ES-I3 (cell line): ENCODE data around the gene BEND3.
"Not testable (repeated sequence)": the region's sequence is repeated elsewhere in the genome, so short reads cannot be mapped to it uniquely, and the experiment has no call there.

Experiments
- H3K36me3 ChIP-seq: 2 replicates; pipeline ENCODE4 v1.6.1; 2013; ENCODE audit warnings: mild to moderate bottlenecking, low read length, control low read depth, moderate library complexity; ENCODE audit not compliant: insufficient read depth
- H3K4me1 ChIP-seq: 2 replicates; pipeline ENCODE4 v1.6.1; 2013; ENCODE audit warnings: mild to moderate bottlenecking, control low read depth, low read length; ENCODE audit not compliant: insufficient read depth
- H3K9ac ChIP-seq: 2 replicates; pipeline ENCODE4 v1.6.1; 2013; ENCODE audit warnings: low read depth, mild to moderate bottlenecking, low read length, moderate library complexity
- H3K9me3 ChIP-seq: 2 replicates; pipeline ENCODE4 v1.6.1; 2013; ENCODE audit warnings: mild to moderate bottlenecking, low read length, moderate library complexity; ENCODE audit not compliant: control insufficient read depth, insufficient read depth

Gene BEND3

GRCh38 chr6:107059606-107060005 is 55.7 kb downstream of the BEND3 start:
- Histone ChIP-seq H3K4me1 (peaks cover 9% of the 10 kb centered on the region), H3K9me3 (no peaks in the 10 kb centered on the region), H3K36me3 (no peaks in the 10 kb centered on the region), H3K9ac (no peak overlapping the region)

DNA sequence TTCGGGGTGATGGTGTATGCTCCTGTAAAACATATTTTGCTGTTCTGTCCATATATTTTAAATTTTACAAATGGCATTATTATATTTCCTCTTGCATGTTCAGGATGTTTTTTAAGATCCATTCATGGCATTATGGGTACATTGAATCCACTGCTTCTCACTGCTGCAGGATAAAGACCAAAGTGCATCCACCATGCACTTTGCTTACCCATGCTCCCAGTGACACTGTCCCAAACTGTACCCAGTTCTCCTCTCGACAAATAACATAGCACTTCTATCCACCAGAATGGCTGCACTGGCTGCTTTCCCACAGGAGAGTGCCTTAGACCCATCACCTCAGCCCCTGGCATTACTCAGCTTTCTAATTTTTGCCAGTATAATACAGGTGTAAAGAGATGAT is 57.6 kb downstream of the BEND3 start:
- no peak overlapping the region for H3K9ac ChIP-seq
- H3K4me1 ChIP-seq: peaks cover 9% of the 10 kb centered on the region
- no peaks in the 10 kb centered on the region for H3K9me3 ChIP-seq
- H3K36me3 ChIP-seq: no peaks in the 10 kb centered on the region

GRCh38 chr6:107056796-107057195 is 58.5 kb downstream of the BEND3 start:
- H3K36me3 ChIP-seq: no peaks in the 10 kb centered on the region
- no peak overlapping the region for H3K9ac ChIP-seq
- no peaks in the 10 kb centered on the region for H3K9me3 ChIP-seq
- H3K4me1 ChIP-seq: peaks cover 6% of the 10 kb centered on the region

DNA sequence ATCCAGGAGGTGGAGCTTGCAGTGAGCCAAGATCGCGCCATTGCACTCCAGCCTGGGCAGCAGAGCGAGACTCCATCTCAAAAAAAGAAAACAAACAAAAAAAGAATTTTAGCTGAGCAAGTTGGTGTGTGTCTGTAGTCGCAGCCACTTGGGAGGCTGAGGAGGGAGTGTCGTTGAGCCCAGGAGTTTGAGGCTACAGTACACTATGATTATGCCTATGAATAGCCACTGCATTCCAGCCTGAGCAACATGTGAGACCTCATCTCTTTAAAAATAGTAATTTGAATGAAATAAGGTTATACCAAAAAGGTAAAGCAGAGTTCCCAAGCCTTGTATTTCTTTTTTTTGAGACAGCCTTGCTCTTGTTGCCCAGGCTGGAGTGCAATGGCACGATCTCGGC is 67.5 kb downstream of the BEND3 start:
- no peak overlapping the region for H3K9ac ChIP-seq
- no peaks in the 10 kb centered on the region for H3K4me1 ChIP-seq
- no peaks in the 10 kb centered on the region; the same call in 1 of the 2 replicates for H3K36me3 ChIP-seq
- H3K9me3 ChIP-seq: no peaks in the 10 kb centered on the region

DNA sequence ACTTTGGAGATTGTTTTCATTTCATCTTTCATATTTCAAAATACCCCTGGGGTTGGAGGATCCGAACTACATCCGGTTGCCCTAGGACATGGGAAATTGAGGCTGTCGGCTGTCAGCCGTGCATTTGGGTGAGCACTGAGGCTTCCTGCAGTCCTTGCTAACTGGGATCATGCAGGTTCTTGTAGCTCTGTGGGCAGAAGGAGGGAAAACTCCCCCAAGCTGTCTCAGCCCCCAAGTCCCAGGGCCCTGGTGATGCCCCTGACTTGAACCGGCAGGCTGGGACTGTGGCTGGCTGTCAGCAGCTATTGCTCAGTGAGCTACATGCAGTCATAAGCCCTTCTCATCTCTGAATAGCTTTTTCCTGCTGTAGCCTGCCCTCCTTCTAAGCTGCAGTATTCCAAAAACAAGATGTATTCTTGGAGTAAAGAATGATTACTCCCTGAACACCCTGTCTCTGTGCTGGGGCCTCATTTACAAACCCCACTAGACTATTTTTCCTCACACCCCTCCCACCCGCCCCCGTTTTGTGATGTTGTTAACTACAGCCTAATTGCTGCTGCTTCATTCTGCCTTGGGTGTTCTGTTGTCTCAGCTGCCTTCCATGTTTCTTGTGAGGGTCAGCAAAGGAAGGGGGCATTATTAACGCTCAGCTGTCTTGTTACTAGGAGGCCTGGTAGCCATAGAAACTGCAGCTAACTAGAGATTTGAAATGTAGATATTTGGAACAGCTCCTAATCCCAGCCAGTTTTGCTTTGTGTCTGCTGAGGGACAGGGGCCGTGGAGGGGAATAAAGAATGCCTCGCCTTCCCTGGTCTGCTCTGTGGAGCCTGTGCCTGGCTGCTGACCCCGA is 69.3 kb downstream of the BEND3 start:
- no peak overlapping the region for H3K9ac ChIP-seq
- H3K36me3 ChIP-seq: no peaks in the 10 kb centered on the region; the same call in 1 of the 2 replicates
- no peaks in the 10 kb centered on the region for H3K9me3 ChIP-seq
- no peaks in the 10 kb centered on the region for H3K4me1 ChIP-seq

- H3K9me3 ChIP-seq: no peaks in the 10 kb centered on the region
- H3K36me3 ChIP-seq: no peaks in the 10 kb centered on the region
- peaks cover 3% of the 10 kb centered on the region; the same call in 1 of the 2 replicates for H3K4me1 ChIP-seq
- no peak overlapping the region for H3K9ac ChIP-seq
These were observed 82.2 kb downstream of the BEND3 start for GRCh38 chr6:107033126-107033525.

DNA sequence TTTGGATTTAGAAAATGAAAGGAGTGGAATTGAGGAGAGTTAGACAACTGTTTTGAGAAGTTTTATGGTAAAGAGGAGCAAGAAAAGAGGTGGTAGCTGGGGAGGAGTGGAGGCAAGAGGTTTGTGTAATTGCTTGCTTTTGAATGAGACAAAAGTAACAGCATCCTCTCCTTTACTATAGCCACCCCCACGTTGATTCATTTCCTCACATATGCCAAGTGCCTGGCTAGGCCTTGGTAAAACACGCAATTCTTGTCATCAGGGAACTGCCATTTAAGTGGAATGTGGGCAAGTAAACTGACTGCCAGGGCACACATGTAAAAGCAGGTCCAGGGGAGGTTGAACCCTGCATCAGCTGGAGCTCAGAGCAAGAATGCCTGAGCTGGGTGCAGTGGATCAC is 83.3 kb downstream of the BEND3 start:
- H3K4me1 ChIP-seq: peaks cover 3% of the 10 kb centered on the region; the same call in 1 of the 2 replicates
- H3K9ac ChIP-seq: no peak overlapping the region

GRCh38 chr6:107030151-107030550 is 85.2 kb downstream of the BEND3 start:
- H3K36me3 ChIP-seq: no peaks in the 10 kb centered on the region
- H3K9me3 ChIP-seq: no peaks in the 10 kb centered on the region
- H3K4me1 ChIP-seq: peaks cover 3% of the 10 kb centered on the region; the same call in 1 of the 2 replicates
- no peak overlapping the region for H3K9ac ChIP-seq

More for the DNA sequence above, 83.3 kb downstream of the BEND3 start:
- no peaks in the 10 kb centered on the region for H3K36me3 ChIP-seq
- H3K9me3 ChIP-seq: no peaks in the 10 kb centered on the region

DNA sequence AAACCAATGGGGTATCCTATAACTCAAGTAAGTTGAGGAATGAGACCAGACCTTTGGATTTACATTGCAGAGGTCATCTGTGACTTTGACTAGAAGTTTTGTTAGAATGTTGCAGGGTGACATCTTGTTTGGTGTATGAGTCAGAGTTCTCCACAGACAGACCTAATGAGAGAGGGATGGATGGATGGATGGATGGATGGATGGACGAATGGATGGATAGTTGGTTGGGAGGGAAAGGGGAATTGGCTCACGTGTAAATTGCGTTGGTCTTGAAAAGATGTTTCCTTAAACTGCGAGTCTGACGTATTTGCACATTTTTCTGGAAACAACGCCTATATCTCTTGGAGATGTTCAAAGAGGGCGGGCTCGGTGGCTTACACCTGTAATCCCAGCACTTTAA is 88.3 kb downstream of the BEND3 start:
- H3K9ac ChIP-seq: no peak overlapping the region
- 0 out of 2 replicates have a peak, but pooled peaks cover 2% of the 10 kb centered on the region for H3K4me1 ChIP-seq
- no peaks in the 10 kb centered on the region for H3K9me3 ChIP-seq
- no peaks in the 10 kb centered on the region for H3K36me3 ChIP-seq

GRCh38 chr6:107021446-107022185 is 93.7 kb downstream of the BEND3 start:
- Histone ChIP-seq H3K36me3 (no peaks in the 10 kb centered on the region), H3K9ac (no peak overlapping the region), H3K9me3 (no peaks in the 10 kb centered on the region), H3K4me1 (peaks cover 7% of the 10 kb centered on the region; the same call in 1 of the 2 replicates)

DNA sequence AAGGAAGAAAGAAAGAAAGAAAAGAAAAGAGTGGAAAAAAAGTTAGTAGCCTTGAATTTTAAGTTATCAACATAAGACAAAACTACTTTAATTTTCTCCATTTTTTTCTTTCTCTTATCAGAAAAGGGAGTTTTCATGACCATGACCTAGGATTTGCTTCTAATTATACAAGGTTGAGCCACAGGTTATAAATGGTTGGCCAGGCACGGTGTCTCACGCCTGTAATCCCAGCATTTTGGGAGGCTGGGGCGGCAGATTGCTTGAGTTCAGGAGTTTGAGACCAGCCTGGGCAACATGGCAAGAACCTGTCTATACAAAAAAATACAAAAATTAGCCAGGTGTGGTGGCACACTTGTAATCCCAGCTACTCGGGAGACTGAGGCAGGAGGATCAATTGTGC is 95.1 kb downstream of the BEND3 start:
- no peak overlapping the region for H3K9ac ChIP-seq
- H3K4me1 ChIP-seq: peaks cover 7% of the 10 kb centered on the region; the same call in 1 of the 2 replicates
- no peaks in the 10 kb centered on the region for H3K36me3 ChIP-seq
- no peaks in the 10 kb centered on the region for H3K9me3 ChIP-seq

DNA sequence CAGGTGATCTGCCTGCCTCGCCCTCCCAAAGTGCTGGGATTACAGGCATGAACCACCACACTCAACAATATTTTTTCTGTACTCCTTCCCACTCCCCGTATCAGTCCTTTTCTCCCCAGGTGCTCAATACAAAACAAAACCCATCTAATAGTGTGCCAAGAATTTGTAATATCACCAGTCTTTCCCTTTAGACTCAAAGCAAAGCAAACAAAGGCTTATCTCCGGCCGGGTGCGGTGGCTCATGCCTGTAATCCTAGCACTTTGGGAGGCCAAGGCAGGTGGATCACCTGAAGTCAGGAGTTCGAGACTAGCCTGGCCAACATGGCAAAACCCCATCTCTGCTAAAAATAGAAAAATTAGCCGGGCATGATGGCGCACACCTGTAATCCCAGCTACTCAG is 95.7 kb downstream of the BEND3 start:
- H3K4me1 ChIP-seq, H3K9me3 ChIP-seq, H3K9ac ChIP-seq, H3K36me3 ChIP-seq: not testable (repeated sequence)

- Histone ChIP-seq H3K36me3 (no peaks in the 10 kb centered on the region), H3K9ac (no peak overlapping the region), H3K4me1 (peaks cover 7% of the 10 kb centered on the region; the same call in 1 of the 2 replicates), H3K9me3 (no peaks in the 10 kb centered on the region)
These were observed 96.3 kb downstream of the BEND3 start for GRCh38 chr6:107019047-107019446.
